Stimulated activated CD8-positive, alpha-beta memory T cell treated with anti-CD3 and anti-CD28 coated beads, Interleukin-7, amount 100 ng/mL, for 4 hours (primary cell): Measurements from ENCODE around the gene CROCC2.

Experiments
- DNase-seq, 2 donors: peaks; one replicate each; pipeline ENCODE4 v3.0.0-alpha.2; 2020; ENCODE audit warnings: low read depth in 2 of 2

The CROCC2 gene

DNA sequence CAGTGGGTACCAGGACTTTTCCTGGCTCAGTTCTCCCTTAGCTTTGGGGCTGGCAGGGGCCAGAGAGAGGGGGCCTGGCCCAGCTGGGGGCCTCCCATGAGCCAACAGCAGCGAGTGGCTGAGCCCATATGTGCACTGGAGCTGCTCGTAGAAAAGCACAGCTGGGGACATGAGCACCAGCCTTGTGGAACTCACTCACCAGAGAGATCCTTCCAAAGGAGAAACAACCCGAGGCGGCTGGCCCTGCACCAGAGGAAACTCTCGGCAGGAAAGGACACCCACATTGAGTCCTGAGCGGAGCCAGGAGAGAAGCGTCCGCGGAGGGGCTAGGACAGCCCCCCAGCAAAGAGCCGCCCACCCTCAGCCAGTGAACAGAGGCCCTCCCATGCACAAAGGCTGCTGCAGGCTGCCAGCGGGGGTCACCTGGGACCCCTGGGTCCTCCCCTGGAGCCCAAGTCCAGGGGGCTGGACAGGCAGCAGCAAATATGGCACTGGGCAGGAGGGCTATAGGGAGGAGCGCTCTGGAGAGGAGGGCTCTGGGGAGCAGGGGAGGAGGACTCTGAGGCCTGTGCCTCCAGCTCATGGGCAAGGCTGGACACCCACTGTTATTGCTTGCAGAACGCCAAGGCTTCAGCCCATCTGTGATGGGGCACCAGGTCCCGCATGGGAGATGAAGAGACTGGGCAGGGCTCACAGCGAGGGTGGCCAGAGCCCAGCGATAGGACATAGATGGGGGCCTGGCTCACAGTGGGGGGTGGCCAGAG, 50.2 kb downstream of the CROCC2 start:
- DNase-seq, result no peak

- no peak for DNase-seq
Measured at GRCh38 chr2:240956935-240957655, 51.0 kb downstream of the CROCC2 start.

DNA sequence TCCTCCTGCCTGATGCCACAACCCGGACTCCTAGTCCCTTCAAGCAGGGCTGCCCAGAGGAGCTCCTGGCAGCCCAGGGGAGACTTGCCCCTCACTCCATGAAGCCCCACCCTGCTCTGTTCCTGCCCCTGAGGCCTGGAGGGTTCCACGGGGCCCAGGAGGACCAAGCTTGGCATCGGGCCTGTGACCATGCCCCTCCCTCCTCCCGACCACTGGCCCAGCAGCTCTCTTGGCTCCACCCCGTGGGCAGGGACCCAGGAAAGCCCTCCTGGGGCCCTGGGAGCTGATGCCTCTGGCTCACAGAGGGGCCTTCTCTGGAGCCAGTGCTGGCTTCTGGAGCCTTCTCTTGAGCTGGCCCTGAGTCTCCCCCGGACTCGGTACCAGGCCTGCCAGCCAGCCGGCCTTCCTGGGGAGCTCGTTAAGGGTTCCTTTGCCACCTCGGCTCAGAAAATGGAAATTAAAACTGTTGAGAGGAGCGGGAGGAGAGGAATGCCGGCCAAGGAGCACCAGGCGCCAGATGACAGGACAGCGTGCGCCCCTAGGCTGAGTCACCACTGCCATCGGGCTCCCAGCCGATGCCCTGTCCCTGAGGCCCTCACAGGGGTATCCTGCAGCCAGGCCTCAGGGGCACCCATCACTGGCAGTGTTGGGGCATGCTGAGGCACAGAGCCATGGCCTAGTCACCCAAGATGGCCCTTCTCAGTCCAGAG, 51.7 kb downstream of the CROCC2 start:
- no peak for DNase-seq

- DNase-seq, result no peak
Measured at GRCh38 chr2:240958366-240959213, 52.5 kb downstream of the CROCC2 start.

DNA sequence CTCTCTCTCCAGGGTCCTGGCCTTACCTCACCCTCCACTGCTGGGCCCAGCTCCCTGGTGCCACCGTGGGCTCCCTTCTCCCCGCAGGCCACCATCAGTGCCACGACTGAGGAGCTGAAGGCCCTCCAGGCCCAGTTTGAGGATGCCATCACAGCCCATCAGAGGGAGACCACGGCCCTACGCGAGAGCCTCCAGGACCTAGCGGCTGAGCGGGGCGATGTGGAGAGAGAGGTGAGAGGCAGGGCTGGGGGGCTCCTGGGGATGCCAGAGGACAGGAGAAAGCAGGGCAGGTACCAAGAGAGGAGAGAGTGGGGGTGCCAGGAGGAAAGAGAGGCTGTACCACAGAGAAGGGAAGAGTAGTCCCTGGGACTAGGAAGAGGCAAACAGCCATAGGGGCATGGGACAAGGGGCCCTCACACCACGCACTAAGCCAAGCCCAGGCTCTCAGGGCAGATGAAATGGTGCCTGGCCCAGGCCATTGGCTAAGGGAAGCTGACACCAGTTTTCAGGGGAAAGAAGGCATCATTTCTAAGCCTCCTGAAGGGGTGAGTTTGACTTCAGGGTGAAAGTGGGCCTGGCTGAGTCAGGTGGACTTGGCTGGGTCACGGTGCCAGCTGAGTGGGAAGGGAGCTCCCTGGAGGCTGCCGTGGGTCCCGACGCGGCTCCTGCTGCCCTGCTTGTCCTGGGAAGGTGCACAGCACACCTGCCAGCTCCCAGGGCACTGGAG, 53.2 kb downstream of the CROCC2 start:
- no peak for DNase-seq

DNA sequence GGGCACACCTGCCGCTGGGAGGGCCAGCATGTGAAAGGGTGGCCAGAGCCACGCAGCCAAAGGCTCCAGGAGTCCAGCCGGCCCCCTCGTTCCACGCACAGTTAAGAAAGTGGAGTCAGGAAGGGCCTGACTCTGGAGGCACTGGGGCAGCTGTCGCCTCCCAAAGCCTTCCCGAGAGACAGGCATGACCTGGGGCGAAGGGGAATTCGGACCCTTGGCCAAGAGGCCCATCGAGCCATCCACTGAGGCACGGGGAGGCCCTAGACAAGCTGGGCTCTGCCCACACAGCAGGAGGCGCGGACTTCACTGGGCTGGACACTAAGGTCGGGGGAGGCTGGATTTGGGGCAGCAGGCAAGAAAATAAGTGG, 53.8 kb downstream of the CROCC2 start:
- DNase-seq, result no peak

- no peak for DNase-seq
Measured at GRCh38 chr2:240960309-240960970, 54.3 kb downstream of the CROCC2 start.

- DNase-seq, result no peak
Measured at GRCh38 chr2:240960971-240961876, 55.1 kb downstream of the CROCC2 start.

- no peak for DNase-seq
Measured at GRCh38 chr2:240961910-240962299, 55.8 kb downstream of the CROCC2 start.

GRCh38 chr2:240962300-240963064, 56.3 kb downstream of the CROCC2 start:
- no peak for DNase-seq

- no peak for DNase-seq
Measured at GRCh38 chr2:240963065-240963867, 57.1 kb downstream of the CROCC2 start.

- no peak for DNase-seq
Measured at GRCh38 chr2:240963868-240964703, 58.0 kb downstream of the CROCC2 start.

GRCh38 chr2:240964704-240965295, 58.7 kb downstream of the CROCC2 start:
- no peak for DNase-seq

DNA sequence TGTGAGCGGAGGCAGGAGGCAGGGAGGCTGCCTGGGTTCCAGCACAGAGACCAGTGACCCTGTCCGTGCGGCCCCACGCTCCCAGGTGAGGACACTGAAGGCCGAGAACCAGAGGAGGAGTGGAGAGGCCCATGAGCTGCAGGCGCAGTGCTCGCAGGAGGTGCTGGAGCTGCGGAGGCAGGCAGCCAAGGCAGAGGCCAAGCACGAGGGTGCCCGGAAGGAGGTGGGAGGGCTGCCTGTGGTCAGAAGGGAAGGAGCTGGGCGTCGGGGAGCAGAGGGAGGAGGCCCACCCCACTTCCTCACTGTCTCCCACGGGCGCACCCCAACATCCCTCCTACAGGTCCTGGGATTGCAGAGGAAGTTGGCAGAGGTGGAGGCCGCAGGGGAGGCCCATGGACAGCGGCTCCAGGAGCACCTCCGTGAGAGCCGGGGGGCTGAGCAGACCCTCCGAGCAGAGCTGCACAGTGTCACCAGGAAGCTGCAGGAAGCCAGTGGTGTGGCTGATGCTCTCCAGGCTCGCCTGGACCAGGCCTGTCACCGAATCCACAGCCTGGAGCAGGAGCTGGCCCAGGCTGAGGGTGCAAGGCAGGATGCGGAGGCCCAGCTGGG, 59.3 kb downstream of the CROCC2 start:
- DNase-seq, result no peak

- no peak for DNase-seq
Measured at GRCh38 chr2:240965905-240966456, 59.8 kb downstream of the CROCC2 start.

- no peak for DNase-seq
Measured at GRCh38 chr2:240966457-240966905, 60.3 kb downstream of the CROCC2 start.
